Esophagus squamous epithelium (tissue), 4 donors: ENCODE results near the gene RNF213.

ENCODE experiments used
- POLR2A ChIP-seq, 4 donors: fragments of 450-650 bp; IDR thresholded peaks; one replicate each; pipeline ENCODE4 v1.6.1; 2017; ENCODE audit warnings: antibody characterized with exemption in 4 of 4, mild to moderate bottlenecking in 4 of 4, moderate library complexity in 3 of 4
- TF ChIP-seq, protein P1 (sequence below), 6 experiments: fragments of 450-650 bp in 4 of 6; fragments of 200-600 bp in 2 of 6; sonication (generic) in 2 of 6; IDR thresholded peaks; one replicate each; pipeline ENCODE4 v1.5.1; 2016 to 2019; ENCODE audit warnings: antibody characterized with exemption in 6 of 6, mild to moderate bottlenecking in 4 of 6, moderate library complexity in 4 of 6

DNA sequence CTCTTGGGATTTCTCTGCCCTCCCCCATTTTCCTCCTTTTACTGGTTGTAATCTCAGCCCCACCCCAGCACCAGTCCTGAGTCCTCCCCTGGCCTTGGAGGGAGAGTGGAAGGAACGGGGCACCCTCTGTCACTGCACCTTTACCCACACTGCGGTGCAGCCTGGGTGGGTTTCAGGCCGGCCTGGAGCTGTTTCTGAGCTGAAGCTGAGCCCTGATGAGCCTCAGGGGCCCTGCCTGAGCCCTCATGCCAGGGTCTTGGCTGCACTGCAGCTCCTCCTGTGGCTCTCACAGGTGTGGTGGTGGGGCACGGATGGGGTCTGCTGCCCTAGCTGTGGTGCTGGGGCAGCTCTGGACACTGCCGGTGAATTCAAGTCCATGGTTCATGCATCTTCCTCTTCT is 34.5 kb downstream of the RNF213 start:
- TF ChIP-seq, protein P1, sequence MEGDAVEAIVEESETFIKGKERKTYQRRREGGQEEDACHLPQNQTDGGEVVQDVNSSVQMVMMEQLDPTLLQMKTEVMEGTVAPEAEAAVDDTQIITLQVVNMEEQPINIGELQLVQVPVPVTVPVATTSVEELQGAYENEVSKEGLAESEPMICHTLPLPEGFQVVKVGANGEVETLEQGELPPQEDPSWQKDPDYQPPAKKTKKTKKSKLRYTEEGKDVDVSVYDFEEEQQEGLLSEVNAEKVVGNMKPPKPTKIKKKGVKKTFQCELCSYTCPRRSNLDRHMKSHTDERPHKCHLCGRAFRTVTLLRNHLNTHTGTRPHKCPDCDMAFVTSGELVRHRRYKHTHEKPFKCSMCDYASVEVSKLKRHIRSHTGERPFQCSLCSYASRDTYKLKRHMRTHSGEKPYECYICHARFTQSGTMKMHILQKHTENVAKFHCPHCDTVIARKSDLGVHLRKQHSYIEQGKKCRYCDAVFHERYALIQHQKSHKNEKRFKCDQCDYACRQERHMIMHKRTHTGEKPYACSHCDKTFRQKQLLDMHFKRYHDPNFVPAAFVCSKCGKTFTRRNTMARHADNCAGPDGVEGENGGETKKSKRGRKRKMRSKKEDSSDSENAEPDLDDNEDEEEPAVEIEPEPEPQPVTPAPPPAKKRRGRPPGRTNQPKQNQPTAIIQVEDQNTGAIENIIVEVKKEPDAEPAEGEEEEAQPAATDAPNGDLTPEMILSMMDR (IDR thresholded peaks at IDR 0.05), result no peak
- no peak for TF ChIP-seq POLR2A (IDR thresholded peaks at IDR 0.05)
